H9 (cell line): ENCODE results near the gene NFATC4. TPM values are rescaled to one million over a fixed set of nuclear protein-coding genes. Genes with fewer than 3 reads are reported as not detected.

Experiments used
- DNase-seq: peaks from one replicate; pipeline ENCODE4 v3.0.0-alpha.2; 2017
- H2AFZ ChIP-seq: one replicate; pipeline ENCODE4 v1.6.1; 2013; ENCODE audit warnings: mild to moderate bottlenecking, low read length, control low read depth, moderate library complexity
- H2AK5ac ChIP-seq: 2 replicates; pipeline ENCODE4 v1.6.1; 2013; ENCODE audit warnings: low read length, control low read depth, mixed read lengths; ENCODE audit not compliant: insufficient read length
- H2BK120ac ChIP-seq: one replicate; pipeline ENCODE4 v1.6.1; 2013; ENCODE audit warnings: low read depth, mild to moderate bottlenecking, low read length, control low read depth, inconsistent platforms; ENCODE audit not compliant: poor library complexity, severe bottlenecking
- H2BK12ac ChIP-seq: 2 replicates; pipeline ENCODE4 v1.6.1; 2013; ENCODE audit warnings: low read length, control low read depth, mixed read lengths, low read depth; ENCODE audit not compliant: insufficient read length
- H2BK15ac ChIP-seq: 2 replicates; pipeline ENCODE4 v1.6.1; 2013; ENCODE audit warnings: low read depth, low read length, control low read depth
- H2BK20ac ChIP-seq: one replicate; pipeline ENCODE4 v1.6.1; 2013; ENCODE audit warnings: low read depth, mild to moderate bottlenecking, low read length, control low read depth, inconsistent platforms; ENCODE audit not compliant: poor library complexity, severe bottlenecking
- H2BK5ac ChIP-seq: 2 replicates; pipeline ENCODE4 v1.6.1; 2013; ENCODE audit warnings: low read length, control low read depth, mixed read lengths; ENCODE audit not compliant: insufficient read length
- H3K14ac ChIP-seq: 2 replicates; pipeline ENCODE4 v1.6.1; 2013; ENCODE audit warnings: low read length, control low read depth; ENCODE audit not compliant: insufficient read depth
- H3K18ac ChIP-seq: 2 replicates; pipeline ENCODE4 v1.6.1; 2013; ENCODE audit warnings: low read depth, mild to moderate bottlenecking, mixed read lengths, low read length, control low read depth; ENCODE audit not compliant: insufficient read length
- H3K23ac ChIP-seq: 2 replicates; pipeline ENCODE4 v1.6.1; 2013; ENCODE audit warnings: low read length, control low read depth, mixed read lengths, low read depth; ENCODE audit not compliant: insufficient read length
- H3K23me2 ChIP-seq: 2 replicates; pipeline ENCODE4 v1.6.1; 2013; ENCODE audit warnings: low read depth, mild to moderate bottlenecking, mixed read lengths, low read length, control low read depth; ENCODE audit not compliant: insufficient read length, poor library complexity, severe bottlenecking
- H3K27ac ChIP-seq: 2 replicates; pipeline ENCODE4 v1.5.1; 2013; ENCODE audit warnings: low read length, control low read depth, mixed read lengths, low read depth; ENCODE audit not compliant: insufficient read length
- H3K27me3 ChIP-seq: 2 replicates; pipeline ENCODE4 v1.6.1; 2013; ENCODE audit warnings: low read length, control low read depth, inconsistent platforms; ENCODE audit not compliant: insufficient read depth
- H3K4ac ChIP-seq: 2 replicates; pipeline ENCODE4 v1.6.1; 2013; ENCODE audit warnings: low read depth, mild to moderate bottlenecking, control low read depth, inconsistent platforms, low read length, moderate library complexity
- H3K4me1 ChIP-seq: 2 replicates; pipeline ENCODE4 v1.6.1; 2013; ENCODE audit warnings: low read length, control low read depth, inconsistent platforms; ENCODE audit not compliant: insufficient read depth
- H3K4me2 ChIP-seq: 2 replicates; pipeline ENCODE4 v1.6.1; 2013; ENCODE audit warnings: low read length, control low read depth, mixed read lengths; ENCODE audit not compliant: insufficient read length, insufficient read depth
- H3K56ac ChIP-seq: 2 replicates; pipeline ENCODE4 v1.6.1; 2013; ENCODE audit warnings: low read depth, mild to moderate bottlenecking, mixed read lengths, low read length, control low read depth; ENCODE audit not compliant: insufficient read length
- H3K79me1 ChIP-seq: 2 replicates; pipeline ENCODE4 v1.6.1; 2013; ENCODE audit warnings: low read depth, mild to moderate bottlenecking, moderate library complexity, low read length, control low read depth, inconsistent platforms; ENCODE audit not compliant: insufficient read depth, poor library complexity, severe bottlenecking
- H3K79me2 ChIP-seq: 2 replicates; pipeline ENCODE4 v1.6.1; 2013; ENCODE audit warnings: low read length, control low read depth, inconsistent platforms; ENCODE audit not compliant: insufficient read depth
- H3K9ac ChIP-seq: 2 replicates; pipeline ENCODE4 v1.6.1; 2013; ENCODE audit warnings: low read length, control low read depth, mixed read lengths; ENCODE audit not compliant: insufficient read length; ENCODE audit errors: extremely low read depth
- H3K9me3 ChIP-seq: one replicate; pipeline ENCODE4 v1.6.1; 2013; ENCODE audit warnings: low read depth, low read length, inconsistent platforms; ENCODE audit not compliant: control insufficient read depth
- H3T11ph ChIP-seq: one replicate; pipeline ENCODE4 v1.6.1; 2013; ENCODE audit warnings: mild to moderate bottlenecking, low read length, control low read depth, inconsistent platforms
- H4K20me1 ChIP-seq: one replicate; pipeline ENCODE4 v1.6.1; 2013; ENCODE audit not compliant: control insufficient read depth, insufficient read length, insufficient read depth
- H4K5ac ChIP-seq: 2 replicates; pipeline ENCODE4 v1.6.1; 2013; ENCODE audit warnings: low read depth, mild to moderate bottlenecking, mixed read lengths, low read length, control low read depth; ENCODE audit not compliant: insufficient read length
- H4K8ac ChIP-seq: replicated peaks from 2 replicates; pipeline ENCODE4 v1.6.1; 2013; ENCODE audit warnings: low read length, control low read depth, mixed read lengths, low read depth; ENCODE audit not compliant: insufficient read length
- H4K91ac ChIP-seq: 2 replicates; pipeline ENCODE4 v1.6.1; 2013; ENCODE audit warnings: low read depth, mild to moderate bottlenecking, moderate library complexity, mixed read lengths, low read length, control low read depth; ENCODE audit not compliant: insufficient read length
- H3K27ac Mint-ChIP-seq, 3 experiments: 2 replicates in 2 of 3; 3 replicates in 1 of 3; pipeline ENCODE4 v1.8.0; 2020 to 2021; ENCODE audit warnings: mixed read lengths in 3 of 3, mild to moderate bottlenecking in 1 of 3, moderate library complexity in 1 of 3
- H3K27me3 Mint-ChIP-seq: 2 replicates; pipeline ENCODE4 v1.8.0; 2021; ENCODE audit warnings: low read depth, mild to moderate bottlenecking, moderate library complexity, mixed read lengths
- H3K36me3 Mint-ChIP-seq, 3 experiments: 2 replicates in 2 of 3; 3 replicates in 1 of 3; pipeline ENCODE4 v1.8.0; 2020 to 2021; ENCODE audit warnings: low read depth in 3 of 3, mixed read lengths in 3 of 3; ENCODE audit not compliant: insufficient read depth in 1 of 3
- H3K4me1 Mint-ChIP-seq, 2 experiments: 2 replicates each; pipeline ENCODE4 v1.8.0; 2020; ENCODE audit warnings: mixed read lengths in 2 of 2
- H3K4me3 Mint-ChIP-seq, 2 experiments: 2 replicates in 1 of 2; 3 replicates in 1 of 2; pipeline ENCODE4 v1.8.0; 2020 to 2021; ENCODE audit warnings: mild to moderate bottlenecking in 2 of 2, mixed read lengths in 2 of 2, moderate library complexity in 1 of 2
- H3K9me3 Mint-ChIP-seq, 2 experiments: 2 replicates in 1 of 2; 3 replicates in 1 of 2; pipeline ENCODE4 v1.8.0; 2020; ENCODE audit warnings: mild to moderate bottlenecking in 2 of 2, mixed read lengths in 2 of 2, moderate library complexity in 1 of 2
- WGBS: extraction: QIAGEN DNeasy Blood & Tissue Kit; methylation state at CpG from one replicate; pipeline ENCODE4 v1.1.7; 2013; ENCODE audit warnings: missing lambda C conversion rate, low lambda C conversion rate, mixed read lengths; ENCODE audit not compliant: insufficient read length; ENCODE audit errors: extremely low coverage; 5-methylcytosine and 5-hydroxymethylcytosine counted together
- total RNA-seq: library from RNA; stranded (reverse); gene quantifications from 2 replicates; pipeline ENCODE4 v1.2.1, GENCODE V29; 2021
- TF ChIP-seq, protein P1 (sequence below): fragments of 200-600 bp; sonication (generic); conservative IDR thresholded peaks from 3 replicates; pipeline ENCODE4 v1.8.0; 2021; ENCODE audit warnings: antibody characterized with exemption, mild to moderate bottlenecking

Gene NFATC4
- total RNA-seq, 1 experiment from 2014 or later = 46.4 TPM

DNA sequence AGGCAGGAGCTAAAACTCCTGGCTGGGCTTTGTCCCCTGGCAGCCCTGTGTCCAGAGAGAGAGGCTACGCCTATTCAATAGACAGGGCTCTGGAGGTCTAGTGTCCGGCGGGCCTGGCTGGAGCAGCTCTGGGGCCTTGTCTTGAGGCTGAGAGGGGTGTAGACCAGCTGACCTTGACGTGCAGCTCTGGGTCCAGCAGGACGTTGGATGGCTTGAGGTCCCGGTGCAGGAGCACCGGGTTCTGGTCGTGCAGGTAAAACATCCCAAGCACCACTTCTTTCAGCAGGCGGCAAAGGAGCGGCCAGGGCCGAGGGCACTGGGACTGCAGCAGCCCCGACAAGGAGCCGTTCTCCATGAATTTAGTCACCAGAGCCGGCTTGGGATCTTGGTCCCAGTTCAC lies 29.1 kb upstream of the NFATC4 start:
- H4K5ac ChIP-seq = no peak overlapping the region
- H3K79me2 ChIP-seq = no peaks in the 10 kb centered on the region
- no peak overlapping the region for H3K27ac Mint-ChIP-seq
- TF ChIP-seq, protein P1, sequence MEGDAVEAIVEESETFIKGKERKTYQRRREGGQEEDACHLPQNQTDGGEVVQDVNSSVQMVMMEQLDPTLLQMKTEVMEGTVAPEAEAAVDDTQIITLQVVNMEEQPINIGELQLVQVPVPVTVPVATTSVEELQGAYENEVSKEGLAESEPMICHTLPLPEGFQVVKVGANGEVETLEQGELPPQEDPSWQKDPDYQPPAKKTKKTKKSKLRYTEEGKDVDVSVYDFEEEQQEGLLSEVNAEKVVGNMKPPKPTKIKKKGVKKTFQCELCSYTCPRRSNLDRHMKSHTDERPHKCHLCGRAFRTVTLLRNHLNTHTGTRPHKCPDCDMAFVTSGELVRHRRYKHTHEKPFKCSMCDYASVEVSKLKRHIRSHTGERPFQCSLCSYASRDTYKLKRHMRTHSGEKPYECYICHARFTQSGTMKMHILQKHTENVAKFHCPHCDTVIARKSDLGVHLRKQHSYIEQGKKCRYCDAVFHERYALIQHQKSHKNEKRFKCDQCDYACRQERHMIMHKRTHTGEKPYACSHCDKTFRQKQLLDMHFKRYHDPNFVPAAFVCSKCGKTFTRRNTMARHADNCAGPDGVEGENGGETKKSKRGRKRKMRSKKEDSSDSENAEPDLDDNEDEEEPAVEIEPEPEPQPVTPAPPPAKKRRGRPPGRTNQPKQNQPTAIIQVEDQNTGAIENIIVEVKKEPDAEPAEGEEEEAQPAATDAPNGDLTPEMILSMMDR = no peak
- H3K9me3 Mint-ChIP-seq = peaks cover 0 to 2% of the 10 kb centered on the region in 2 experiments; a peak in 1 of 5 replicates
- no peaks in the 10 kb centered on the region for H4K20me1 ChIP-seq
- H3K4me2 ChIP-seq = peak overlapping the region; percentile 74
- no peak overlapping the region for H2AK5ac ChIP-seq
- no peak overlapping the region for H2BK5ac ChIP-seq
- H3K18ac ChIP-seq = no peak overlapping the region
- peaks cover 59% of the 10 kb centered on the region for H3K27me3 ChIP-seq
- H3K79me1 ChIP-seq = no peaks in the 10 kb centered on the region
- H3K9me3 ChIP-seq = no peaks in the 10 kb centered on the region
- H3K4me1 Mint-ChIP-seq = peaks cover 21 to 25% of the 10 kb centered on the region in 2 experiments
- H3K4me3 Mint-ChIP-seq = peak overlapping the region; percentile 71 to 87; a peak in 4 of 5 replicates
- no peak overlapping the region for H2BK15ac ChIP-seq
- no peak overlapping the region for H3K27ac ChIP-seq
- no peak overlapping the region for H4K91ac ChIP-seq
- no peak overlapping the region for H2AFZ ChIP-seq
- H3K23ac ChIP-seq = no peak overlapping the region
- peaks cover 19% of the 10 kb centered on the region for H3K23me2 ChIP-seq
- no peak overlapping the region for H3K4ac ChIP-seq
- no peak overlapping the region for H3K56ac ChIP-seq
- no peak for DNase-seq
- H2BK120ac ChIP-seq = no peak overlapping the region
- no peak overlapping the region for H3K9ac ChIP-seq
- no peak overlapping the region for H3K14ac ChIP-seq
- H3T11ph ChIP-seq = no peak overlapping the region
- no peak overlapping the region for H2BK20ac ChIP-seq
- WGBS = no CpG with 5 or more reads among the region's 14 CpGs
- peaks cover 98% of the 10 kb centered on the region for H3K27me3 Mint-ChIP-seq
- no peak overlapping the region for H2BK12ac ChIP-seq
- H3K36me3 Mint-ChIP-seq = no peaks in the 10 kb centered on the region; a peak in 1 of 7 replicates
- no peaks in the 10 kb centered on the region; the same call in 1 of the 2 replicates for H3K4me1 ChIP-seq
- no peak overlapping the region for H4K8ac ChIP-seq
